Posterior vena cava (tissue), 2 donors: ENCODE data around the gene MACROH2A1. TPM values are rescaled to one million over a fixed set of nuclear protein-coding genes. Genes with fewer than 3 reads are reported as not detected.

ENCODE experiments used
- DNase-seq: peaks from one replicate; pipeline ENCODE4 v3.0.0-alpha.2; 2020; ENCODE audit warnings: low spot score
- intact Hi-C, 2 donors: fragments of 100-400 bp; cut with DNase I; formaldehyde crosslinking; loops; one replicate each; pipeline versions ENCODE4 v1.14.1 to v1.14.2; 2022 to 2023
- long read RNA-seq, 2 donors: library from polyadenylated mRNA; unstranded; transcript quantifications; one replicate each; pipeline ENCODE4 v2.0.0, GENCODE V29; 2020 to 2021
- total RNA-seq, 2 donors: library from RNA; stranded (reverse); fragmentation: NEBNext Ultra II Directional; extraction: Animal tissue kit (Norgen Biotek cat#: 25700); gene quantifications; one replicate each; pipeline ENCODE4 v1.2.1, GENCODE V29; 2021
- donor health status: DM: yes; HTN: yes; CAD: no.
- donor health status: DM: yes; HTN: yes; CAD: no.

The MACROH2A1 gene
- 10 to 100 TPM; 98.0 to 99.6 TPM for total RNA-seq
- long read RNA-seq, donor 1, transcript H2AFY-217 (9 exons, 2,789 nt): major isoform, 9 of 55 reads
- long read RNA-seq, donor 1, transcript H2AFY-202 (9 exons, 1,859 nt): minor isoform, 7 of 55 reads
- long read RNA-seq, donor 1, partial matches to known transcripts: 4 of 55 reads
- long read RNA-seq, donor 1, other reads (novel, unspliced or antisense): 34 of 55 reads
- long read RNA-seq, donor 2, full-length matches to known transcripts: 52 of 143 reads
- long read RNA-seq, donor 2, partial matches to known transcripts: 7 of 143 reads
- long read RNA-seq, donor 2, other reads (novel, unspliced or antisense): 84 of 143 reads

GRCh38 chr5:135398855-135399793 is at the start of gene MACROH2A1:
MACROH2A1 (minus strand) TSS chr5:135399231; CDS start chr5:135389093, 10,138 bp downstream.
- DNase-seq: peak; percentile 97
- intact Hi-C loops: no loop called here

GRCh38 chr5:135448071-135448739 is 49.2 kb upstream of the MACROH2A1 start:
- intact Hi-C loops: no loop called here
- no peak for DNase-seq

GRCh38 chr5:135447298-135447929 is 48.4 kb upstream of the MACROH2A1 start, which contains the start of gene DCANP1:
DCANP1 (minus strand) TSS chr5:135447348; CDS start chr5:135447108, 240 bp downstream.
- intact Hi-C loops: no loop called here
- DNase-seq: no peak

- intact Hi-C loops: no loop called here
- DNase-seq: peak; percentile 40
Measured at GRCh38 chr5:135446615-135447014, 47.6 kb upstream of the MACROH2A1 start.

- intact Hi-C loops: no loop called here
- peak; percentile 63 for DNase-seq
Measured at GRCh38 chr5:135446206-135446605, 47.2 kb upstream of the MACROH2A1 start.

- DNase-seq: no peak
- intact Hi-C loops: no loop called here
Measured at GRCh38 chr5:135445306-135445985, 46.4 kb upstream of the MACROH2A1 start.

- intact Hi-C loops: no loop called here
- DNase-seq: no peak
Measured at GRCh38 chr5:135444881-135445280, 45.9 kb upstream of the MACROH2A1 start.

GRCh38 chr5:135444360-135444759 is 45.3 kb upstream of the MACROH2A1 start:
- intact Hi-C loops: no loop called here
- peak; percentile 69 for DNase-seq

- DNase-seq: peak; percentile 76
Measured at GRCh38 chr5:135443161-135443960, 44.3 kb upstream of the MACROH2A1 start.

GRCh38 chr5:135442431-135443160 is 43.6 kb upstream of the MACROH2A1 start:
- intact Hi-C loops: no loop called here
- DNase-seq: no peak

More at GRCh38 chr5:135443161-135443960, 44.3 kb upstream of the MACROH2A1 start:
- intact Hi-C loops: no loop called here

- DNase-seq: no peak
- intact Hi-C loops: no loop called here
Measured at GRCh38 chr5:135441919-135442318, 42.9 kb upstream of the MACROH2A1 start.

GRCh38 chr5:135441350-135441831 is 42.4 kb upstream of the MACROH2A1 start:
- intact Hi-C loops: no loop called here
- no peak for DNase-seq

- DNase-seq: no peak
- intact Hi-C loops: no loop called here
Measured at GRCh38 chr5:135440916-135441315, 41.9 kb upstream of the MACROH2A1 start.

GRCh38 chr5:135439231-135440205 is 40.5 kb upstream of the MACROH2A1 start:
- intact Hi-C loops: no loop called here
- DNase-seq: peak; percentile 68

GRCh38 chr5:135438636-135439221 is 39.7 kb upstream of the MACROH2A1 start:
- no peak for DNase-seq
- intact Hi-C loops: no loop called here
